Mesendoderm (in vitro differentiated cells): Measurements from ENCODE around the gene HNRNPF.

ENCODE experiments used
- DNase-seq: peaks from one replicate; pipeline ENCODE4 v3.0.0; 2013
- H2AK5ac ChIP-seq: 2 replicates; pipeline ENCODE4 v1.6.1; 2013; ENCODE audit warnings: low read length, inconsistent platforms
- H2BK120ac ChIP-seq: 2 replicates; pipeline ENCODE4 v1.6.1; 2013; ENCODE audit warnings: low read depth, mild to moderate bottlenecking, low read length, moderate library complexity, mixed read lengths
- H2BK15ac ChIP-seq: replicated peaks from 2 replicates; pipeline ENCODE4 v1.6.1; 2013; ENCODE audit warnings: low read depth, mild to moderate bottlenecking, moderate library complexity
- H2BK5ac ChIP-seq: 2 replicates; pipeline ENCODE4 v1.6.1; 2013; ENCODE audit warnings: low read length, inconsistent platforms
- H3K18ac ChIP-seq: 2 replicates; pipeline ENCODE4 v1.6.1; 2013; ENCODE audit warnings: mild to moderate bottlenecking, low read length, mixed read lengths
- H3K23ac ChIP-seq: one replicate; pipeline ENCODE4 v1.6.1; 2013; ENCODE audit warnings: low read length
- H3K27ac ChIP-seq: 2 replicates; pipeline ENCODE4 v1.5.1; 2013; ENCODE audit warnings: low read depth, mild to moderate bottlenecking, inconsistent platforms, low read length, moderate library complexity
- H3K27me3 ChIP-seq: 2 replicates; pipeline ENCODE4 v1.6.1; 2013; ENCODE audit warnings: low read length, control low read depth, mild to moderate bottlenecking, inconsistent platforms; ENCODE audit not compliant: insufficient read depth, poor library complexity
- H3K36me3 ChIP-seq: 2 replicates; pipeline ENCODE4 v1.6.1; 2013; ENCODE audit warnings: low read length, inconsistent platforms; ENCODE audit not compliant: control insufficient read depth, insufficient read depth
- H3K4ac ChIP-seq: one replicate; pipeline ENCODE4 v1.6.1; 2013; ENCODE audit warnings: low read depth, mild to moderate bottlenecking, low read length, moderate library complexity
- H3K4me1 ChIP-seq: 2 replicates; pipeline ENCODE4 v1.6.1; 2013; ENCODE audit warnings: low read depth, low read length, inconsistent platforms; ENCODE audit not compliant: control insufficient read depth
- H3K4me2 ChIP-seq: 2 replicates; pipeline ENCODE4 v1.6.1; 2013; ENCODE audit warnings: low read length
- H3K4me3 ChIP-seq: 2 replicates; pipeline ENCODE4 v1.5.1; 2013; ENCODE audit warnings: mild to moderate bottlenecking, low read length
- H3K56ac ChIP-seq: one replicate; pipeline ENCODE4 v1.6.1; 2013; ENCODE audit warnings: low read length
- H3K79me1 ChIP-seq: 2 replicates; pipeline ENCODE4 v1.6.1; 2013; ENCODE audit warnings: low read length, inconsistent platforms
- H3K79me2 ChIP-seq: 2 replicates; pipeline ENCODE4 v1.6.1; 2013; ENCODE audit warnings: mild to moderate bottlenecking, low read length; ENCODE audit not compliant: control insufficient read depth, insufficient read depth
- H3K9ac ChIP-seq: 2 replicates; pipeline ENCODE4 v1.6.1; 2013; ENCODE audit warnings: low read length, inconsistent platforms
- H4K5ac ChIP-seq: one replicate; pipeline ENCODE4 v1.6.1; 2013; ENCODE audit warnings: low read length
- H4K8ac ChIP-seq: one replicate; pipeline ENCODE4 v1.6.1; 2013; ENCODE audit warnings: low read depth, mild to moderate bottlenecking, control low read depth, low read length, moderate library complexity
- WGBS: extraction: QIAGEN DNeasy Blood & Tissue Kit; methylation state at CpG from one replicate; pipeline ENCODE4 v1.1.7; 2013; ENCODE audit warnings: low lambda C conversion rate, missing lambda C conversion rate; ENCODE audit not compliant: insufficient coverage; ENCODE audit errors: extremely low coverage; 5-methylcytosine and 5-hydroxymethylcytosine counted together

HNRNPF gene

GRCh38 chr10:43348511-43349312 is 60.3 kb downstream of the HNRNPF start:
- Histone ChIP-seq H3K4me1 (no peaks in the 10 kb centered on the region), H2AK5ac (no peak overlapping the region), H4K8ac (no peak overlapping the region), H3K79me1 (no peaks in the 10 kb centered on the region), H3K27ac (no peak overlapping the region), H3K36me3 (no peaks in the 10 kb centered on the region), H3K9ac (no peak overlapping the region), H3K18ac (no peak overlapping the region), H3K4me2 (no peak overlapping the region), H4K5ac (no peak overlapping the region), H2BK15ac (no peak overlapping the region), H3K27me3 (no peaks in the 10 kb centered on the region), H3K23ac (no peak overlapping the region), H2BK120ac (no peak overlapping the region), H3K79me2 (no peaks in the 10 kb centered on the region), H3K4ac (no peak overlapping the region), H2BK5ac (no peak overlapping the region), H3K56ac (no peak overlapping the region), H3K4me3 (no peak overlapping the region)
- peak; percentile 91 for DNase-seq
- no CpG with 5 or more reads among the region's 13 CpGs for WGBS

- WGBS = no CpG with 5 or more reads among the region's 4 CpGs
- H3K4me2 ChIP-seq = no peak overlapping the region
These were observed 61.0 kb downstream of the HNRNPF start for GRCh38 chr10:43347997-43348396.

GRCh38 chr10:43344051-43344450 is 64.9 kb downstream of the HNRNPF start:
- H2BK5ac ChIP-seq = no peak overlapping the region
- H3K79me2 ChIP-seq = no peaks in the 10 kb centered on the region
- H3K18ac ChIP-seq = no peak overlapping the region
- H3K4me3 ChIP-seq = no peak overlapping the region
- no peaks in the 10 kb centered on the region for H3K36me3 ChIP-seq
- no peak overlapping the region for H3K4ac ChIP-seq
- no peak overlapping the region for H3K23ac ChIP-seq
- no peaks in the 10 kb centered on the region for H3K79me1 ChIP-seq
- no peak overlapping the region for H2BK120ac ChIP-seq
- H4K8ac ChIP-seq = no peak overlapping the region
- H3K27ac ChIP-seq = no peak overlapping the region
- WGBS = no CpG with 5 or more reads among the region's 8 CpGs
- H2BK15ac ChIP-seq = no peak overlapping the region
- H3K4me1 ChIP-seq = no peaks in the 10 kb centered on the region
- DNase-seq = no peak
- H3K4me2 ChIP-seq = no peak overlapping the region
- no peak overlapping the region for H3K56ac ChIP-seq
- no peak overlapping the region for H2AK5ac ChIP-seq
- H3K9ac ChIP-seq = no peak overlapping the region
- H4K5ac ChIP-seq = no peak overlapping the region
- no peaks in the 10 kb centered on the region for H3K27me3 ChIP-seq

More at GRCh38 chr10:43347997-43348396, 61.0 kb downstream of the HNRNPF start:
- no peak overlapping the region for H3K9ac ChIP-seq
- H2BK120ac ChIP-seq = no peak overlapping the region
- H3K4ac ChIP-seq = no peak overlapping the region
- H3K79me1 ChIP-seq = no peaks in the 10 kb centered on the region
- H4K5ac ChIP-seq = no peak overlapping the region
- no peak overlapping the region for H2AK5ac ChIP-seq
- no peaks in the 10 kb centered on the region for H3K4me1 ChIP-seq
- no peaks in the 10 kb centered on the region for H3K79me2 ChIP-seq
- H3K23ac ChIP-seq = no peak overlapping the region
- H3K36me3 ChIP-seq = no peaks in the 10 kb centered on the region
- H3K4me3 ChIP-seq = no peak overlapping the region
- no peak overlapping the region for H3K18ac ChIP-seq
- H3K27ac ChIP-seq = no peak overlapping the region
- peak overlapping the region; percentile 15 for H3K56ac ChIP-seq
- H4K8ac ChIP-seq = no peak overlapping the region
- no peak overlapping the region for H2BK15ac ChIP-seq
- H2BK5ac ChIP-seq = no peak overlapping the region
- no peaks in the 10 kb centered on the region for H3K27me3 ChIP-seq
- no peak for DNase-seq

GRCh38 chr10:43343126-43343525 is 65.9 kb downstream of the HNRNPF start:
- Histone ChIP-seq H3K79me2 (no peaks in the 10 kb centered on the region), H4K8ac (no peak overlapping the region), H2BK15ac (no peak overlapping the region), H3K9ac (no peak overlapping the region), H2BK120ac (no peak overlapping the region), H3K79me1 (no peaks in the 10 kb centered on the region), H3K27me3 (no peaks in the 10 kb centered on the region), H3K23ac (no peak overlapping the region), H2AK5ac (no peak overlapping the region), H3K4me1 (no peaks in the 10 kb centered on the region), H3K56ac (no peak overlapping the region), H3K36me3 (no peaks in the 10 kb centered on the region), H3K4me2 (no peak overlapping the region), H2BK5ac (no peak overlapping the region), H3K4me3 (no peak overlapping the region), H4K5ac (no peak overlapping the region), H3K18ac (no peak overlapping the region), H3K4ac (no peak overlapping the region), H3K27ac (no peak overlapping the region)
- DNase-seq = no peak
- no CpG with 5 or more reads among the region's 15 CpGs for WGBS

- Histone ChIP-seq H3K4ac (no peak overlapping the region), H3K4me2 (no peak overlapping the region), H3K56ac (no peak overlapping the region), H2BK120ac (no peak overlapping the region), H3K79me2 (no peaks in the 10 kb centered on the region), H3K18ac (no peak overlapping the region), H3K27ac (no peak overlapping the region), H3K9ac (no peak overlapping the region), H3K23ac (no peak overlapping the region), H3K36me3 (no peaks in the 10 kb centered on the region), H3K27me3 (no peaks in the 10 kb centered on the region), H4K5ac (no peak overlapping the region), H2BK15ac (no peak overlapping the region), H2BK5ac (no peak overlapping the region), H2AK5ac (no peak overlapping the region), H3K4me1 (no peaks in the 10 kb centered on the region), H3K79me1 (no peaks in the 10 kb centered on the region), H3K4me3 (no peak overlapping the region), H4K8ac (no peak overlapping the region)
- WGBS = no CpG with 5 or more reads among the region's 49 CpGs
- DNase-seq = no peak
These were observed 66.5 kb downstream of the HNRNPF start for GRCh38 chr10:43342279-43343125.
